CMK (cell line): ENCODE measurements around the gene SORL1-AS1.

Experiments
- DNase-seq: peaks from one replicate; pipeline ENCODE4 v3.0.0-alpha.2; 2010; ENCODE audit warnings: low read depth

SORL1-AS1 gene

GRCh38 chr11:121389651-121390050 is 63.1 kb downstream of the SORL1-AS1 start:
- DNase-seq = no peak
